Esophagus muscularis mucosa (tissue), 4 donors: Measurements from ENCODE around the gene CAD. TPM values are rescaled to one million over a fixed set of nuclear protein-coding genes. Genes with fewer than 3 reads are reported as not detected.

Source experiments
- DNase-seq: peaks from one replicate; pipeline ENCODE4 v3.0.0-alpha.2; 2017; ENCODE audit errors: extremely low spot score
- H3K27ac ChIP-seq, 4 donors: fragments of 200-600 bp; sonication (generic); replicated peaks in 1 of 4; 1 replicate in 3 of 4; 2 replicates in 1 of 4; pipeline ENCODE4 v1.5.1; 2016 to 2019; ENCODE audit warnings: mild to moderate bottlenecking in 1 of 4
- H3K27me3 ChIP-seq, 4 donors: fragments of 200-600 bp; sonication (generic); one replicate each; pipeline versions ENCODE4 v1.5.1 to v1.6.0; 2016 to 2019
- H3K36me3 ChIP-seq, 4 donors: fragments of 200-600 bp; sonication (generic); one replicate each; pipeline ENCODE4 v1.5.1; 2016 to 2019
- H3K4me1 ChIP-seq, 4 donors: fragments of 200-600 bp; sonication (generic); one replicate each; pipeline ENCODE4 v1.5.1; 2016 to 2019
- H3K4me3 ChIP-seq, 4 donors: fragments of 200-600 bp; sonication (generic); 1 replicate in 2 of 4; 2 replicates in 2 of 4; pipeline ENCODE4 v1.5.1; 2016 to 2019; ENCODE audit warnings: mild to moderate bottlenecking in 4 of 4, moderate library complexity in 1 of 4
- H3K9me3 ChIP-seq, 4 donors: fragments of 200-600 bp; sonication (generic); 1 replicate in 3 of 4; 2 replicates in 1 of 4; pipeline ENCODE4 v1.5.1; 2016 to 2019
- EP300 ChIP-seq: sonication (generic); formaldehyde crosslinking; IDR thresholded peaks from one replicate; pipeline ENCODE4 v1.6.1; 2017; ENCODE audit warnings: antibody characterized with exemption
- POLR2A ChIP-seq: fragments of 450-650 bp; IDR thresholded peaks from one replicate; pipeline ENCODE4 v1.6.1; 2017; ENCODE audit warnings: antibody characterized with exemption, moderate library complexity, mild to moderate bottlenecking, low read depth
- POLR2AphosphoS5 ChIP-seq, 2 donors: sonication (generic); formaldehyde crosslinking; IDR thresholded peaks; one replicate each; pipeline ENCODE4 v1.6.1; 2017; ENCODE audit warnings: antibody characterized with exemption in 2 of 2
- WGBS: methylation state at CpG from one replicate; pipeline ENCODE4 v1.1.5; 2018; 5-methylcytosine and 5-hydroxymethylcytosine counted together
- intact Hi-C: fragments of 100-400 bp; cut with DNase I; formaldehyde crosslinking; loops from one replicate; pipeline ENCODE4 v1.15.1; 2023
- total RNA-seq, 4 donors: library from RNA; depleted of rRNA; stranded (reverse); fragments of >200 nt; gene quantifications; one replicate each; pipeline versions ENCODE4 v1.1.0 to v1.2.1, GENCODE V29; 2016
- TF ChIP-seq, protein P1 (sequence below), 3 experiments: fragments of 200-600 bp in 2 of 3; fragments of 450-650 bp in 1 of 3; sonication (generic) in 2 of 3; IDR thresholded peaks; one replicate each; pipeline ENCODE4 v1.5.1; 2017 to 2019; ENCODE audit warnings: antibody characterized with exemption in 3 of 3, mild to moderate bottlenecking in 2 of 3, moderate library complexity in 1 of 3

The CAD gene
- total RNA-seq, 4 donors from 2014 or later = 12.4 to 28.3 (median 16.6) TPM

DNA sequence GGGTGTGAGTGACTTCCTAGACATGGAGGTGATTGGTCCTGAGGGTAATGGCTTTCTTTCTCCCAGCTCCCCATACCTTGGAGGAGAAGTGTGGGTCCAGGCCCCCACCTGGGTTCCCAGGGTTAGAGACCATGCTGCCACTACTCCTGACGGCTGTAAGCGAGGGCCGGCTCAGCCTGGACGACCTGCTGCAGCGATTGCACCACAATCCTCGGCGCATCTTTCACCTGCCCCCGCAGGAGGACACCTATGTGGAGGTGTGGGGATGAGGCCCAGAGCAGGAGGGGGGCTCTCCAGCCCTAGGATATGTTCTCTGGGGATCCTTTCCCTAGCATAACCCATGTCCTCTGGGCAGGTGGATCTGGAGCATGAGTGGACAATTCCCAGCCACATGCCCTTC, 21.8 kb downstream of the CAD start:
- no peak for DNase-seq
- peaks cover 0 to 4% (median 0%) of the 10 kb centered on the region in 4 donors for H3K4me1 ChIP-seq
- no peaks in the 10 kb centered on the region for H3K9me3 ChIP-seq
- WGBS = 96% methylated on average over 8 of the region's 8 CpGs
- no peak overlapping the region for H3K27ac ChIP-seq
- peaks cover 81 to 100% (median 100%) of the 10 kb centered on the region in 4 donors for H3K36me3 ChIP-seq
- TF ChIP-seq, protein P1, sequence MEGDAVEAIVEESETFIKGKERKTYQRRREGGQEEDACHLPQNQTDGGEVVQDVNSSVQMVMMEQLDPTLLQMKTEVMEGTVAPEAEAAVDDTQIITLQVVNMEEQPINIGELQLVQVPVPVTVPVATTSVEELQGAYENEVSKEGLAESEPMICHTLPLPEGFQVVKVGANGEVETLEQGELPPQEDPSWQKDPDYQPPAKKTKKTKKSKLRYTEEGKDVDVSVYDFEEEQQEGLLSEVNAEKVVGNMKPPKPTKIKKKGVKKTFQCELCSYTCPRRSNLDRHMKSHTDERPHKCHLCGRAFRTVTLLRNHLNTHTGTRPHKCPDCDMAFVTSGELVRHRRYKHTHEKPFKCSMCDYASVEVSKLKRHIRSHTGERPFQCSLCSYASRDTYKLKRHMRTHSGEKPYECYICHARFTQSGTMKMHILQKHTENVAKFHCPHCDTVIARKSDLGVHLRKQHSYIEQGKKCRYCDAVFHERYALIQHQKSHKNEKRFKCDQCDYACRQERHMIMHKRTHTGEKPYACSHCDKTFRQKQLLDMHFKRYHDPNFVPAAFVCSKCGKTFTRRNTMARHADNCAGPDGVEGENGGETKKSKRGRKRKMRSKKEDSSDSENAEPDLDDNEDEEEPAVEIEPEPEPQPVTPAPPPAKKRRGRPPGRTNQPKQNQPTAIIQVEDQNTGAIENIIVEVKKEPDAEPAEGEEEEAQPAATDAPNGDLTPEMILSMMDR (IDR thresholded peaks at IDR 0.05) = no peak
- TF ChIP-seq POLR2A (no peak), POLR2AphosphoS5 (IDR thresholded peaks at IDR 0.05) (no peak), EP300 (no peak)
- no peaks in the 10 kb centered on the region for H3K27me3 ChIP-seq
- H3K4me3 ChIP-seq = no peak overlapping the region
- intact Hi-C loops = no loop called here

DNA sequence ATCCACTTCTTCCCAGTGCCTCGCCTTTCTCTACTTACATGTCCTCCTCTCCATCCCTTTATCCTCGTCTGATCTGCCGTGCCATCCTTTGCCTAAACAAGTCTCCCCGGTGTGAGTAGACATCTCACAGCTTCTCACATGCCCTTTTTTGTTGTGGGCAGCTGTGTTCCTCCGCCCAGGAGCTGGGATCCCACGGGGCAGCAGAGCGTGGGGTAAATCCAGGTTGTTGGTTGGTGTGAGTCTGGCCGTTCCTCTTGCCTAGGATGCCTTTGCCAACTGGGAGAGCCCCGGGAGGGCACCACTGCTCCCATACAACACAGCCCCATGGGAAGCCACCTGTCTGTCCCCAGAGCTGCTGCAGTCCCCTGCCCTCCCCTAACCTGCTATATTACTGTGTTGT, 23.2 kb downstream of the CAD start:
- intact Hi-C loops = no loop called here
- TF ChIP-seq POLR2A (no peak), POLR2AphosphoS5 (IDR thresholded peaks at IDR 0.05) (no peak), EP300 (no peak)
- TF ChIP-seq, protein P1 (IDR thresholded peaks at IDR 0.05) = no peak
- no peak overlapping the region for H3K4me3 ChIP-seq
- WGBS = 89% methylated on average over 8 of the region's 9 CpGs
- no peak overlapping the region for H3K27ac ChIP-seq
- peaks cover 71 to 94% (median 90%) of the 10 kb centered on the region in 4 donors for H3K36me3 ChIP-seq
- peaks cover 0 to 4% (median 0%) of the 10 kb centered on the region in 4 donors for H3K4me1 ChIP-seq
- no peak for DNase-seq
- H3K27me3 ChIP-seq = no peaks in the 10 kb centered on the region
- H3K9me3 ChIP-seq = no peaks in the 10 kb centered on the region

DNA sequence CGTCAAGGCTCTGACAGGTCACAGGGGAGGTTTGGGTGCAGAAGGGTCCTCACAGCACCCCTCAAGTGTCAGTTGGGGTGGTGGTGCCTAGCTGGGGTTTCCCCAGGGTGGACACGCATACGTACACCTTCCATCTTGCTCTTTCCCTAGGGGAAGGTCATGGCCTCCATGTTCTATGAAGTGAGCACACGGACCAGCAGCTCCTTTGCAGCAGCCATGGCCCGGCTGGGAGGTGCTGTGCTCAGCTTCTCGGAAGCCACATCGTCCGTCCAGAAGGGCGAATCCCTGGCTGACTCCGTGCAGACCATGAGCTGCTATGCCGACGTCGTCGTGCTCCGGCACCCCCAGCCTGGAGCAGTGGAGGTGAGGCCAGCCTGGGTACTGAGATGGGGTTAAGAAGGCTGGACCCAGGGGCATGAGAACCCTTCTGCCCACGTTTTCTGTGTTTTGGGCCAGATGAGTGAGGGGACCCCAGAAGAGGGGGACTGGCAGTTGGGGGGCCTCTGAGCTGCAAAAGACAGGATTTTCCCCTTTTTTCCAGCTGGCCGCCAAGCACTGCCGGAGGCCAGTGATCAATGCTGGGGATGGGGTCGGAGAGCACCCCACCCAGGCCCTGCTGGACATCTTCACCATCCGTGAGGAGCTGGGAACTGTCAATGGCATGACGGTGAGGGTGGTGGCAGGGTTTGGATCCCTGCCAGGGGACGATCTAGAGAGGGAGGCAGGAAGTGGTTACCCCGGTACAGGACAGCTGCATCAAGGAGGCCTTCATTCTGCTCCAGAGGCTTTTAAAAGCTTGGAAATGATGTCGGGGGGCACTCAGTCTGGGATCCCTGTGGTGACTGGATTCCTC, 24.8 kb downstream of the CAD start:
- Histone ChIP-seq H3K9me3 (no peaks in the 10 kb centered on the region), H3K27me3 (no peaks in the 10 kb centered on the region), H3K4me1 (peaks cover 0 to 4% (median 0%) of the 10 kb centered on the region in 4 donors), H3K27ac (no peak overlapping the region), H3K36me3 (peaks cover 58 to 78% (median 74%) of the 10 kb centered on the region in 4 donors), H3K4me3 (no peak overlapping the region)
- DNase-seq = no peak
- intact Hi-C loops = no loop called here
- WGBS = 81% methylated on average over 19 of the region's 24 CpGs
- TF ChIP-seq EP300 = no peak
- TF ChIP-seq POLR2A = no peak
- TF ChIP-seq, protein P1 (IDR thresholded peaks at IDR 0.05) = no peak
- TF ChIP-seq POLR2AphosphoS5 (IDR thresholded peaks at IDR 0.05) = no peak

DNA sequence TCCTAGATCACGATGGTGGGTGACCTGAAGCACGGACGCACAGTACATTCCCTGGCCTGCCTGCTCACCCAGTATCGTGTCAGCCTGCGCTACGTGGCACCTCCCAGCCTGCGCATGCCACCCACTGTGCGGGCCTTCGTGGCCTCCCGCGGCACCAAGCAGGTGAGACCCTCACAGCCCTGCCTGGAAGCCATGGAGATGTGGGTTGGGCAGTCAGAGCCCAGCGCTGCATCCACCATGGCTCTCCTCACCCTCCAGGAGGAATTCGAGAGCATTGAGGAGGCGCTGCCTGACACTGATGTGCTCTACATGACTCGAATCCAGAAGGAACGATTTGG, 25.4 kb downstream of the CAD start:
- H3K4me1 ChIP-seq = peaks cover 0 to 4% (median 0%) of the 10 kb centered on the region in 4 donors
- TF ChIP-seq, protein P1 (IDR thresholded peaks at IDR 0.05) = no peak
- no peak for DNase-seq
- H3K9me3 ChIP-seq = no peaks in the 10 kb centered on the region
- H3K27me3 ChIP-seq = no peaks in the 10 kb centered on the region
- no peak overlapping the region for H3K27ac ChIP-seq
- intact Hi-C loops = no loop called here
- H3K4me3 ChIP-seq = no peak overlapping the region
- WGBS = 97% methylated on average over 5 of the region's 16 CpGs
- H3K36me3 ChIP-seq = peaks cover 54 to 72% (median 68%) of the 10 kb centered on the region in 4 donors
